NCI-H1092 (cell line): Measurements from ENCODE around the gene RNMT.

Source experiments
- DNase-seq: peaks from one replicate; lab custom pipeline; 2025; lab: John Stamatoyannopoulos, UW

RNMT gene

DNA sequence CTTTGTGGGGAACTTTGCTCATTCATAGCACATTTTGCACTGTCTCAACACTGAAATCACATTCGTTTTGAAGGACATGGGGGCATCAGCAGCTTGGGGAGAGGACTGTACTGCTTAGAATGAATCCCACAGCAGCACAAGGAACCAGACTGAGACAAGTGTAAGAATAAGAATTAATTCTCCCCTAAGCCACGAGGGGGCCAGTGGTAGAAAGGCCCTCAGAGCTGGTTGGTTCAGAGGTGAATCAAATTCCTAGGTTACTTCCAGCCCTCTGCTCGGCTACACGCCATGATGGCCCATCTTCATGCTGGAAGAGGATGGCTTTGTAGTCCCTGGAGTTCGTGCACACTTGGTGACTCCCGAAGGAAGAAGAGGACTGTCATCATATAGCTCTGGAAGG is 85.5 kb downstream of the RNMT start:
- no peak for DNase-seq

DNA sequence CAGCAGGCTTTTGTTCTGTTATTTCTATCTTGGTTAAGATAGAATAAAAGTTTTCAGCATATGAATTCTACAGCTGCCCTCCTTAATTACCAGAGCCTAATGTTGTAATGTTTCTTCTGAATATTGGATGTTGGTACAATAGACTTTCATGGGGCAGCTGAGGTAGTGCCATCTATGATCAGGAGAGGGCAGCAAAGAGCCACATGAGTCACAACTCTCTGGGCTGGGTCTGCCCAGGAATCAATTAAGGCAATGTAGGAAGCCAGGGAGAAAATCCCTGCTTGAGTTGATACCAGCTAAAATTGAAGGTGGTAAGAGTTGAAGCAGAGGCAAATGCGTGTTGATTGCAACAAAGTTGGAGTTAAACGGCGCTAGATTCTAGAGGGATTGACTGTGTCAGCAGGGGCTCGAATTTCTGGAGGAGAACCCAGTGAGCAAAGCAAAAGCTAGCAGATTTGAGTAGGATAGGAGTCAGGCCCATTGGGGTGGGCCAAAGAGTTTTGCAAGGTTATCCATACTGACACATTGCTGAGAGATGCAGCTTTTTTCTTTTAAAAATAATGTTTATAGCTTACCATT is 86.9 kb downstream of the RNMT start:
- no peak for DNase-seq
